AG08395 (cell line): Measurements from ENCODE around the gene FMNL2.

ENCODE experiments used
- DNase-seq: peaks from one replicate; pipeline ENCODE4 v3.0.0; 2012; ENCODE audit warnings: mixed read lengths, low spot score

Gene FMNL2

DNA sequence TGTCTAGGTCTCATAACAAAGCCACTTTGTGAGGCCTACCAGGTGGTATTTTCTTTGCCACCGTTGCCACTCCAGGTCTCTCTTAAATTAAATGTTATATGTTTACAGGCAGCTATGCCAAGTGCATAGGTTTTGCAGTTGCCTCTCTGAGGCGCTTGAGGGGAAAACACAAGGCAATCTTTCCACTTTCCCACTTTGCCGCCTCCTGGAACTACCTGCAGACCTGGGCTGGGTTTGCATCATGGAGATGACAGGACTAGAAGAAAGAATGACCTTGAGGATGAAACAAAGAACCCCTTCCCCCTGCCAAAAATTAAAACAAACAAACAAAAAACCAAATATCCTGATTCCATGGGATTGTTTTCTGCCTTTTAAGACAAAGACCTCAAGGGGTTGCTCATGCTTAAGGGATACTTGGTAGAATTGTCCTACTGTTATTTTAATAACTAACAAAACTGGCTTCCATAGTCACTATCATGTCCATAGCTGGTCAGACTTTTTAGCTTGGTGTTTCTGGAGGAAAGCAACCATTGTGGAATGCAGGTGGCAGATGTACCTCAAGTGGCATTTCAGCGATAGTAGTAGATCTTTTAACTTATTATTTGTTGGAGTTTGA is 222.4 kb downstream of the FMNL2 start:
- DNase-seq = no peak

DNA sequence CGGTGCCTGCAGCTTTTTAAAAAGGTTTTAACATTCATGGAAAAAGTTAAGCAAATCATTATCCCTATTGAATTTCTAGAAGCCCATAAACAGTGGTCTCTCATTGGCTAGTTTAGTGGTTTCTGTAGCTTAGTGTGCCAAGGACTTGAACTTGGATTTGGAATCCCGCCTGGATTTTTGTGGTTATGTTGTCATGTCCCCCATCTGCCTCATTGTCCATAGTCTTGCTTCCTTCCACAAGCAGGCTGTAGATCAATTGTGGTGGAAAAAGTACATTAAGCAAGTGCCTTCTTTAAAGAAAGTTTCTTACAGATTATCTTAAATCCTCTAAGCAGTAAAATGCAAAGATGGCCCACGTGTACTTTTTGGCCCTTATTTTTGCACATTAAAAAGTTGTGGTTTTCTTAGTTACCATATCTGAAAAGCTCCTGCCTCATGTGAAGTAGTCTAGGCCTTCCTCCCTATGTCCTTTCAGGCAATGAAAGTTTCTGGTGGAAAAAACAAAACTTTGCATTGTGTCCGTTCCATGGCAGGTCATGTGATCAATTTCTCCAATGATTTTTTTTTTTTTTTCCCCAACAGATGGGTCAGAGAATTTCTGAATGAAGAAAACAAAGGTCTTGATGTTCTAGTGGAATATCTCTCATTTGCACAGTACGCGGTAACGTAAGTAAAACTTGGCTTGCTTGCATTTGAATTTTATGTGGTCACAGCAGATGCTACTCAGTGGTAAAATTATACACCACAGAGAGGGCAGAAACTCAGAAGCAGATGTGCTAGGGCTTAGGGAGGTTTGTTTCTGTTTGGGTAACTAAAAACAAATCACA is 223.4 kb downstream of the FMNL2 start:
- peak; percentile 84 for DNase-seq

DNA sequence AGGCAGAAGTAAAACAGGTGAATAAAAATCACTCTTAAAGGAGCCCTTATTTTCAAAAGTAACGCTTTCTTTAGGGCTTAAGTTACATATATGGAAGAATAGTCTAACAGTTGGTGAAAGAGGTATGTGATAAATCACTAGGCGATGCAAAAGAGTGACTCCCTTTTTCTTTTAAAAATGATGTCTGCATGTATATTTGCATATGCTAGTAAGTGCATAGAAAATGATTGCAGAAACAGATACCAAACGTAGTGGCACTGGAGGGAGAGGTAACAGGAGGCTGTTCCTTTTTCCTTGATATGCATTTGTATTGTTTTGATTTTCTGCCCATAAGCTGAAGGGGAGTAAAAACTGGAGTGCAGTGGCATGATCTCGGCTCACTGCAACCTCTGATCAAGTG is 224.0 kb downstream of the FMNL2 start:
- no peak for DNase-seq

DNA sequence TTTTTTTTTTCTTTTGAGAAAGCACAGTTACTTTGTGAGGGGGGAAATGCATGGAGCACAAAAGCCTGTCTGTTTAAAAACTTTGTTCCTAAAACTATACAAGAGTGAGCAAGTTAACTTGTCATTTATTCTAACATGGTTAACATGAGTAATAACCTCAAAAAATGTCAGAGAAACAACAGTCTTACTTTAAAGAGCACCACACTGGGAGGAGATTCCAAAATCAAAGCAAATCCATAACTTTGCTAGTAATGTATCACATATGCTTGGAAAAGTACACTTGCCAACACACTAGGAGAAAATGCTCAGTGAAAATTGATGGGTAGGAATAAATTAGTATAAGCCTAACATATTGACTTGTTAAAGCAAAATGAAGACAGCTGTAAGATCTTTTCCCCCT is 225.2 kb downstream of the FMNL2 start:
- DNase-seq = no peak

DNA sequence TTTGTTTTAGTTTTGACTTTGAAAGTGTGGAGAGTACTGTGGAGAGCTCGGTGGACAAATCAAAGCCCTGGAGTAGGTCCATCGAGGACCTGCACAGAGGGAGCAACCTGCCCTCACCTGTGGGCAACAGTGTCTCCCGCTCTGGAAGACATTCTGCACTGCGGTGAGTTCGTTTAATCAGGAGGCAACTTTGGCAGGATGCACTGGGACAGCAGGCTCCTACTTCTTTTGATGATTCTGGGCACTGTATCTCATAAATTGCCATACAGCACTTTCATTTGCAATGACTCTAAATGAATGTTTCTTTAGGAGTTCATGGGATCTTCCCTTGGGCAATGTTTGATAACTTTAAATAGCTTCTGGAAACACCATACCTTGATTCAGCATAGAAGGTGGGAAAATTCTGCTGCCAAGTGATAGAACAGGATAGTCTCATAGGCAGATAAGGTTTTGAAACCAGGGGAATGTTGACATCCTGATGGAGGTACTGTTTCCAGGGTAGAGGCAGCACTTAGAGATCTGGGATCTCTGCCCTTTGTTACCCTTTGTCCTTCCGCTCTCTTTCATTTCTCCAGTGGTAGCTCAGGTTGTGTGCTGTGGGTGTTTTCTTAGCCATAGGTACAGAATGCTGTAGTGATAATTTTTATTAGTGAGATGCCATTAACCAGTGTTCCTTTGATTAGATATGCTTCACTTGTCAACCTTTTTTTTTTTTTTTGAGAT is 226.1 kb downstream of the FMNL2 start:
- DNase-seq = no peak

DNA sequence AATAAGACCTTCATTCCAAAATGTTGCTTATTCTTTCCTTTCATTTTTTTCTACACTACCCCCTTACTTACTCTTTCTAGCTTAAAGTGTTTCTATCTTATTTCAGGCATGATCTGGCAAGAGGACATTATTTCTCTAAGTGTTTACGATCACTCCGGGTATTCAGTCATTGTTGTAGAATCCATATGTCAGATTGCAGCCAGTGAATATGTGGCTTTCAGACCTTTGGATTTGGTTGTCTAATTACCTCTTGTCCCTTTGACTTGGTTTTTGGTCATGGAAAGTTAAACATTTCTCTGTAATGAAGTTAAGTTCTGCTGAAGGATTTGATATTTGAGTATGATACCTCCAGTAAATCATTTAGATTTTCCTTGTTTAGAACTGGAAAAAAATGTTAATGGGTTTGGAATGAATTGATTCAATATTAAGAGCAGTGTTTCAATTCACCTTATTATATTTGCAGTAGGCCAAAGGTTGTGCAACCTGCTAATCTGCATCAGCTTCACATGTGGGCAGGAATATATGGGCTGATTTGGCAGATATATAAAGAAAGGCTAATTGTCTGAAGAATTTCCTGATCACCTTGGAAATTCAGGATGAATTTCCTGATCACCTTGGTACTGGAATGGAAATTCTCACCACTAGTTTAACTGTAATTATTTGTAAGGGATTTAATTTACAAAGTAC is 227.4 kb downstream of the FMNL2 start:
- no peak for DNase-seq

DNA sequence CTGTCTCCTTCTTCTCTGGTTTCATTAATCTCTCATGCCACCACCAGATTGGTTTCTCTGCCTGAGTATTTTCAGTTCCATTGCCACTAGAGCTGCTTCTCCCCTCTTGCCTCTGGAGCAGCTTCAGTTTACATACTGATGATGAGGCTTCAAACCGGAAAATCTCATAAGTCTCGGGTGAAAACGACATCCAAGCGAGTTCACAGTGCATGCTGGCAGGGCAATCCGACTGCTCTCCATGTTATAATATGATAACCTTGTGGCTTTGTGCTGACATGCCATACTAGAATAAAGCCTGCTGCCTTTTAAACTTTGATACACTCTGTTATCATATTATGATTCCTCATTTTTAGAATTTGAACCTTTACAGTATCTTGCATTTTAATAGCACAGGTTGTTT is 228.8 kb downstream of the FMNL2 start:
- no peak for DNase-seq

DNA sequence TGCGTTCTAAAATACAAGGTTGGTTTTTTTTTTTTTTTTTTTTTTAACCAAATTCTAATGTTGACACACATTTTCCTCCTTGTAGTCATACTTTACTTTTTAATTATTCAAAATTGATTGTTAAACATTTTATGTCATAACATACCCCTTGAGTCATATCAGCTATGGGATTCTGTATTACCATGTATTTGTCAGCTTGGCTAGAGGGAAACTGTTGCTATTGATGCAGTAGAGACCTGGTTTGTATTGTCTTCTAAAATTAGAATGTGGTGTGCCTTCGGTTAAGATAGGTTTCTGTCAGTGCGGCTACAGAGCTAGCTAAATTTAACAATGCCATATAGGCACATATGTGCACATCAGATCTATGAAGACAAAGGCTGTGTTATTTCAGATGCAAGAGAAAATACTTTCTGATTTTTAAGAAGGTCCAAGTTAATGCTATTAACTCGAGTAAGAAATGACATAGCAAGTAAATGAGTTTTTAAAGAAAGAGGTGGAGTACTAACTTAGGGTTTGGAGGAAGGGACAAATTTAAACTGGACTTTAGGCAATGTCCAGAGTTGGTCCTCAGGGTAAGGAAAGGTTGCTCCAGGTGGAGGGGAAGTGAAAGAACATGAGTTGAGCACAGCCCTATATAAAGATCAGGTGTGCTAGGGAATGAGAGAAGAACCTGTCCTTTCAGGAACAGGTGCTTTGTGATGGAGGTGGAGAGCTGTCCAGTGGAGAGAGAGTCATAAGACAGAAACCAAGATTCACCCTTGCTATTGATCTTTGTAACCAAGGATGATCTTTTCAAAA is 230.0 kb downstream of the FMNL2 start:
- no peak for DNase-seq

DNA sequence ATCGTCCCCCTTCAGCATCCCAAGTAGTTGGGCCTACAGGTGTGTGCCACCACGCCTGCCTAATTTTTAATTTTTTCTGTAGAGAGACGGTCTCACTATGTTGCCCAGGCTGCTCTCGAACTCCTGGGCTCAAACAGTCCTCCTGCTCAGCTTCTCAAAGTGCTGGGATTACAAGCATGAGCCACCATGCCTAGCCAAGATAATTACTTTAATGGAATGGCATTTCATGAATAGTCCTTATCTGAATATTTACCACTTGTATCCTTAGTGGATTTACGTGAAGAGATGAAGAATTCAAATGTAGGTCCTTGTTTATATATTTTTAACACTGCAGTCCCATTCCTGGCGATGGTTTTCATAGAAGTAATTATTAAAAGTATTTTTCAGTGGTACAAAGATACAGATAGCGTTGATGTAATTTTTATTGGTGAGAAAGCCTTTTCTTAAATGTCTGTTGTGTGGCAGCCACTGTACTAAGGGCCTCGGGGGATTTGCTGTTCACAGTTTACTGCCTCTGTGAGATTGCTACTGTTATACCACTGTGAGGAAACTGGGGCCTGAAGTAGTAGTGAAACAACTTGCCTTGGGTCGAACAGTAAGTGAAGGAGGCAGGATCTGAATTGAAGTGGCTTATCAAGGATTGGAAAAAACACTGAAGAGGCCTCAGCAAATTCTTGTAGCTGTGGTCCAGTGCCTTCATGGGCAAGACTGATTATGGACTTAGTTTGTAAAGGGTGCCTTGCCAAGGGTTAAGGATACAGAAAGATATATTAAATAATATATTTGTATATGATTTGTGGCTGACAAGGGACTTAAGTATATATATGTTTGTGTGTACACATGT is 231.1 kb downstream of the FMNL2 start:
- no peak for DNase-seq

DNA sequence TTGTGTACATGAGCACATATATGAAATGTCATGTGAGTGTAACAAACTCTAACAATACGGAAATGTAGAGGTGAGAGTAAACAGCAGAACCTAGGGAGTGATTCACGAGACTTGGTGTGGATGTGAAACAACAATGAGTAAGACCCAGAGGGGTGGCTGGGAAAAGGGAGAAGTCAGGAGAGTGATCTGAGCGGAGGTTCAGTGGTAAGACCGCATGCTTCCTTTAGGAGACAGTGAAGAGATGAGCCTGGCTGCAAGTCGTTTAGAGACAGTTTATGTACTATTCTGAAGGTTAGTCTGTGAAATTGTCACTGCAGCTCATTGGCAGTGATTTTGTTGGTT is 231.7 kb downstream of the FMNL2 start:
- DNase-seq = no peak

DNA sequence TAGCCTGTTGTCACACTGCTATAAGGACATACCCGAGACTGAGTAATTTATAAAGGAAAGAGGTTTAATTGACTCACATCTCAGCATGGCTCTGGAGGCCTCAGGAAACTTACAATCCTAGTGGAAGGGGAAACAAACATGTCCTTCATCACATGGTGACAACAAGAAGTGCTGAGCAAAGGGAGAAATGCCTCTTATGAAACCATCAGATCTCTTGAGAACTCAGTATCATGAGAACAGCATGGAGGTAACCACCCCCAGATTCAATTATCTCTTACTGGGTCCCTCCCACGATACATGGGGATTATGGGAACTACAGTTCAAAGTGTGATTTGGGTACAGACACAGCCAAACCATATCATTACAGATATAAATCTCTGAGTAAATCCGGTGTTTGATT is 233.6 kb downstream of the FMNL2 start:
- DNase-seq = no peak

DNA sequence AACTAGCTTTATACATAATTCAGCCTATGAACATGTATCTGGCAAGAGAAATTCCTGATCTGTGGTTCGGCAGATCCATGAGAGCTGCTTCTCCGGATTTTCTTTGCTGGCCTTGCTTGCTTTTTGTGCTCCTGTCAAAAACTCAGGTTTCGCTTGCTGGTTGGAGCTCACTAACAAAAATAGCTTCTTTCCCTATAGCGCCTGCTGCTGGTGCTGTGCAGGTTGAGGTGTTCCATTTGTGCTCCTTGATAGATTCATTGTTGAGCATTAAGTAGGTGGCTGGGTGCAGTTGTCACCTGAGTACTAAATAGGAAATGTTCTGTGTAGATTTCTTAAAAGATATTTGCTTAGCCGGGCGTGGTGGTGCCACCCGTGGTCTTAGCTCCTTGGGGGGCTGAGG is 234.2 kb downstream of the FMNL2 start:
- DNase-seq = no peak

DNA sequence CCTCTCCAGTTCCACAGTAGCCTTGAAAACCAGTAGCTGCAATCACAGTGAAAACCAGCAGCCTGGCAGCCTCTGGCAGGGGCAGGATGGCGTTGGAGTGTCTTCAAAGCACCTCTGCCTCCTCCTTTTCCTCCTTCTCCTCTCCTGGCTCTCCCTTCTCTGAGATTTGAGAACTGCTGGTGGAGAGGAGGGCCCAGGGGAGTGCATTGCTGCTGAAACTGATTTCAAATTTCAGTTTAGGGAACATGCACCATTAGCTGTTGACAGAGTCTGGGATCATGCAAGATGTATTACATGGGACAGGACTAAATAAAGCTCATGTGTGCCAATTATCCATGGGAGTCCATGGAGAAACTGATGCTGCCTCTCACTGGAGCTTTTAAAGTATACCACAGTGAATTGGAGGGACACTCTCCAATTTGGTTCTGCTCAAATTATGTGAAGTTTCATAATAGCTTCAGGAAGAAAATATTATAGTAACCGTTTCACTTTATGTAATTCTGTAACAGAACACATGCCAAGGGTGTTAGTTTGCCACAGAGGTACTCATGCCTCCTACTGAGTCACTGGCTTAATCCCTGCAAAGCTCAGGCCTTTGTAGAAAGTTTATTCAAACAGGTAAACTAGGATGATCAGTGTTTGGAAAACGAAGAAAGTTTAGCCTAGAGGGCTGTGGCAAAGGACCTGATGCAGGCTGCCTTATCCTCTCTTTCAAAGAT is 236.2 kb downstream of the FMNL2 start:
- DNase-seq = peak; percentile 33

DNA sequence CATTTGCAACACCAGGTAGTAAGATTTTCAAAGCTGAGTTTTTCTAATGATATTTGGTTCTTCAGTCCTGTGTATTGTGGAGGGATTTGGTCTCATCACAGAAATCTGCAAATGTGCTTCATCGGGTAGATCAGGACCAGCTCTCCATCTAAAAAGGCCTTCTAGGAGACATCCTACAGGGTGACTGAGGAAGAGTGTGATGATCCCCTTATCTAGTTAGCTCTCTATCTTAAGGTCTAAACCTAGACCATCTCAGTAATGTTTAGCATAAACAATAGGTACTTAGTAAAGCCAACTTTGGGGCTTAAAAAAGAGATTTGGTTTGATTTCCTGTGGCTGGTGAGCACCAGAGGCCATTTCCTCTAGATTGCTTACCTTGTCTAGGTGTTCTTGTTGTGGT is 237.1 kb downstream of the FMNL2 start:
- DNase-seq = no peak

DNA sequence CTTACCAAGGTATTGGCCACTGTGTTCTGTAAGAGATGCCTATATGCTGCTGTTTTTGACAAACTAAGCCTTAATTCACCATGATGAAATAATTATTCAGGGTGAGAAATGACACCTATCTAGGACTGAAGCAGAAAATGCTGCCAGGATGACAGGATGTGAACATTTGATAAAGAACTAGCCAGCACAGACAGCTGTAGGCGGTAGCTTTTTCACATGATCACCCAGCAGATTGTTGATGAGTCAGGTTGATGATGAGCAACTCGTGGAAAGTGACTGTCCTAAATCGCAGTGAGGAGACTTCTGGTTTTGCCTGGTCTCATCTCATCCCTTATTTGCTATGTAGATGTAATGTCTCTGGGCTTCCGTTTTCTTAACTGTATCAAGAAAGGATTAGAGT is 238.2 kb downstream of the FMNL2 start:
- DNase-seq = peak; percentile 74

DNA sequence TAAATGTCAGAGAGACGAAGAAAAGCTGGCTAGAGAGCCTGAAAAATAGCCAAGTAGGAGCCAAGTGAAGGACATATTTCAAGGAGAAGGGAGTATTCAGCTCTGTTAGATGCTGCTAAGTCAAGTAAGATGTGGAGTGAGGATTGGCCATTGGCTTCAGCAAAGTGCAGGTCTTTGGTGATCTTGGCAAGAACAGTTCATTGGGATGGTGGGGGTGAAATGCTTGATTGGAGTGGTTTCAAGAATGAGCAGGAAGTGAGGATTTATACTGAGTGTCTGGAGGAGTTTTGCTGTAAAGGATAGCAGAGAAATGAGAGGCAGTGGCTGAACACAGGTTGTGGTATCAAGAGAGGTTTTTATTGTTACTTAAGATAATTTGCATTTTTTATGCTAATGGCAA is 242.6 kb downstream of the FMNL2 start:
- no peak for DNase-seq

DNA sequence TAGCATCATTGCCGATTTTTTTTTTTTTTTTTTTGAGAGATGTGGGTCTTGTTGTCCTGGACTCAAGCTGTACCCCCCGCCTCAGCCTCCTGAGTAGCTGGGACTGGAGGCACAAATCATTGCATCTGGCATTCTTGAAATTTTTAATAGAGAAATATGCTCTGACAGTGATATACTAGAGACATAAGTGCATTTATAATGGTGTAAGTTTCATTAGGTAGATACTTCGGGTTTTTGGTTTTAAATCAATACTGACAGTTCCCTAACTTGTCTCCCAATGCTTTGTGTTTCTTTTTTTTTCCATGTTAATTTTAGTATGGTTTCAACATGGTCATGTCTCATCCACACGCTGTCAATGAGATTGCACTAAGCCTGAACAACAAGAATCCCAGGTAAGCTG is 243.6 kb downstream of the FMNL2 start:
- no peak for DNase-seq

DNA sequence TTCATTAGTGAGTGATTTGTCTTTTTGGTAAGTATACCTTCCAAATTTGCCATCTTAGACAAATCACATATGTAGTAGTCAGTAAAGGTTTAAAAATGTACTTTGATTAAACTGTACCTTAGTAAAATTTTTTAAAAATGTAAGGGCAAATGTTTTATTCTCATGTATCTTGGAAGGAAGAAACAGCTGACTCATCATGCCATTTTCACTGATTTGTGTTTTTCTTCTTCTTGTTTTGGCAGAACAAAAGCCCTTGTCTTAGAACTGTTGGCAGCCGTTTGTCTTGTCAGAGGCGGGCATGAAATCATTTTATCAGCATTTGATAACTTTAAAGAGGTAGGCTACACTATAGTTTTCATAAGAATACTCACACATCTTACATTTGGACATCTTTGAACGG is 245.7 kb downstream of the FMNL2 start:
- DNase-seq = no peak

DNA sequence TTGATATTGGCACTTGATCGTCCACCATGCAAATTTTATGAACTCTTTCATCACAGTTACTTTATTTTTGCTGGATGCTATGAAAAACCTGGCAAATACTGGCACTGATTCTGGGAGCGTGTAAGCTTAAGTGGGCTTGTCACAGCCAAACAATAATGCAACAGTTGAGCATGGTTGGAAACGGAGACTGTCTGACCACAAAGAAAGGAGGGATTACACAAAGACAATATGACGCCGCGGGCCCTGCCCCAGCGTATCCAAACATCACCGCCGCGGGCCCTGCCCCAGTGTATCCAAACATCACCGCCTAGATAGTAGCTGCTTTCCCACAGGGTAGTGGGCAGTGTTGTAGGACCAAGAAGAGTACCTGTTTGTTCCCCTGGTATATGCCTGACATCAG is 246.4 kb downstream of the FMNL2 start:
- no peak for DNase-seq

DNA sequence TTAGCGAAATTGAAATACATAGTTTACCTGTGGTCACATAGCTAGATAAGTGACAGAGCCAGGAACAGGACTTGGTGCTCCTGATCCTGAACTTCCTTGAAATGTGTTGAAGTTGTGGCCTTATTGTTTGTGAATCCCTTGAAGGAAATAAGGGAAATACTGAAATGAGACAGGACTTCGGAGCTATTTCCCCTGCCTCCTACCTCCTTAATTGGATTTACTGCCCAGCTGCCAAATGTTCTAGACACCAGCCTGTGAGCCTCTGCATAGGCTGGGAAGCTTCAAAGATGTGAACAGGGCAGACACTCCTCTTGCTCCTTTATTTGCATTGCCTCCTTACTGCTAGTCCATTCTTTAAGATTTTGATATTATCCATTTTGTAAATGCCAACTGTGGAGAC is 247.1 kb downstream of the FMNL2 start:
- no peak for DNase-seq
